ENCODE results near the gene KLHDC10.

- TF ChIP-seq MAZ (IDR thresholded peaks at IDR 0.05; ENCODE audit: borderline replicate concordance, low read depth, low read length): no peak
- no peak for TF ChIP-seq MYC (IDR thresholded peaks at IDR 0.05; ENCODE audit: borderline replicate concordance, low read length)
- TF ChIP-seq CHD4 (IDR thresholded peaks at IDR 0.05; ENCODE audit: borderline replicate concordance): no peak
- no peak for TF ChIP-seq FOSL2 (IDR thresholded peaks at IDR 0.05)
- TF ChIP-seq FOSL2 (CRISPR knock-in tag; IDR thresholded peaks at IDR 0.05): no peak
- no peak for TF ChIP-seq CTCF (IDR thresholded peaks at IDR 0.05)
- no peak for TF ChIP-seq POLR2A (IDR thresholded peaks at IDR 0.05; ENCODE audit: low read length)
- TF ChIP-seq, protein P1, sequence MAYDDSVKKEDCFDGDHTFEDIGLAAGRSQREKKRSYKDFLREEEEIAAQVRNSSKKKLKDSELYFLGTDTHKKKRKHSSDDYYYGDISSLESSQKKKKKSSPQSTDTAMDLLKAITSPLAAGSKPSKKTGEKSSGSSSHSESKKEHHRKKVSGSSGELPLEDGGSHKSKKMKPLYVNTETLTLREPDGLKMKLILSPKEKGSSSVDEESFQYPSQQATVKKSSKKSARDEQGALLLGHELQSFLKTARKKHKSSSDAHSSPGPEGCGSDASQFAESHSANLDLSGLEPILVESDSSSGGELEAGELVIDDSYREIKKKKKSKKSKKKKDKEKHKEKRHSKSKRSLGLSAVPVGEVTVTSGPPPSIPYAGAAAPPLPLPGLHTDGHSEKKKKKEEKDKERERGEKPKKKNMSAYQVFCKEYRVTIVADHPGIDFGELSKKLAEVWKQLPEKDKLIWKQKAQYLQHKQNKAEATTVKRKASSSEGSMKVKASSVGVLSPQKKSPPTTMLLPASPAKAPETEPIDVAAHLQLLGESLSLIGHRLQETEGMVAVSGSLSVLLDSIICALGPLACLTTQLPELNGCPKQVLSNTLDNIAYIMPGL (CRISPR knock-in tag; IDR thresholded peaks at IDR 0.05; ENCODE audit: borderline replicate concordance): no peak
- TF ChIP-seq, protein P2, sequence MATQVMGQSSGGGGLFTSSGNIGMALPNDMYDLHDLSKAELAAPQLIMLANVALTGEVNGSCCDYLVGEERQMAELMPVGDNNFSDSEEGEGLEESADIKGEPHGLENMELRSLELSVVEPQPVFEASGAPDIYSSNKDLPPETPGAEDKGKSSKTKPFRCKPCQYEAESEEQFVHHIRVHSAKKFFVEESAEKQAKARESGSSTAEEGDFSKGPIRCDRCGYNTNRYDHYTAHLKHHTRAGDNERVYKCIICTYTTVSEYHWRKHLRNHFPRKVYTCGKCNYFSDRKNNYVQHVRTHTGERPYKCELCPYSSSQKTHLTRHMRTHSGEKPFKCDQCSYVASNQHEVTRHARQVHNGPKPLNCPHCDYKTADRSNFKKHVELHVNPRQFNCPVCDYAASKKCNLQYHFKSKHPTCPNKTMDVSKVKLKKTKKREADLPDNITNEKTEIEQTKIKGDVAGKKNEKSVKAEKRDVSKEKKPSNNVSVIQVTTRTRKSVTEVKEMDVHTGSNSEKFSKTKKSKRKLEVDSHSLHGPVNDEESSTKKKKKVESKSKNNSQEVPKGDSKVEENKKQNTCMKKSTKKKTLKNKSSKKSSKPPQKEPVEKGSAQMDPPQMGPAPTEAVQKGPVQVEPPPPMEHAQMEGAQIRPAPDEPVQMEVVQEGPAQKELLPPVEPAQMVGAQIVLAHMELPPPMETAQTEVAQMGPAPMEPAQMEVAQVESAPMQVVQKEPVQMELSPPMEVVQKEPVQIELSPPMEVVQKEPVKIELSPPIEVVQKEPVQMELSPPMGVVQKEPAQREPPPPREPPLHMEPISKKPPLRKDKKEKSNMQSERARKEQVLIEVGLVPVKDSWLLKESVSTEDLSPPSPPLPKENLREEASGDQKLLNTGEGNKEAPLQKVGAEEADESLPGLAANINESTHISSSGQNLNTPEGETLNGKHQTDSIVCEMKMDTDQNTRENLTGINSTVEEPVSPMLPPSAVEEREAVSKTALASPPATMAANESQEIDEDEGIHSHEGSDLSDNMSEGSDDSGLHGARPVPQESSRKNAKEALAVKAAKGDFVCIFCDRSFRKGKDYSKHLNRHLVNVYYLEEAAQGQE (IDR thresholded peaks at IDR 0.05): no peak
- TF ChIP-seq MAFK (IDR thresholded peaks at IDR 0.05; ENCODE audit: partially characterized antibody): no peak
- no peak for TF ChIP-seq EP300 (IDR thresholded peaks at IDR 0.05)
- TF ChIP-seq NR3C1 (IDR thresholded peaks at IDR 0.05): no peak
- no peak for TF ChIP-seq CEBPB (IDR thresholded peaks at IDR 0.05)
Measured at GRCh38 chr7:130107949-130108674, 37.8 kb downstream of the KLHDC10 start.

Measured in A549 (cell line).